ENCODE measurements around the gene ZNF213.

DNA sequence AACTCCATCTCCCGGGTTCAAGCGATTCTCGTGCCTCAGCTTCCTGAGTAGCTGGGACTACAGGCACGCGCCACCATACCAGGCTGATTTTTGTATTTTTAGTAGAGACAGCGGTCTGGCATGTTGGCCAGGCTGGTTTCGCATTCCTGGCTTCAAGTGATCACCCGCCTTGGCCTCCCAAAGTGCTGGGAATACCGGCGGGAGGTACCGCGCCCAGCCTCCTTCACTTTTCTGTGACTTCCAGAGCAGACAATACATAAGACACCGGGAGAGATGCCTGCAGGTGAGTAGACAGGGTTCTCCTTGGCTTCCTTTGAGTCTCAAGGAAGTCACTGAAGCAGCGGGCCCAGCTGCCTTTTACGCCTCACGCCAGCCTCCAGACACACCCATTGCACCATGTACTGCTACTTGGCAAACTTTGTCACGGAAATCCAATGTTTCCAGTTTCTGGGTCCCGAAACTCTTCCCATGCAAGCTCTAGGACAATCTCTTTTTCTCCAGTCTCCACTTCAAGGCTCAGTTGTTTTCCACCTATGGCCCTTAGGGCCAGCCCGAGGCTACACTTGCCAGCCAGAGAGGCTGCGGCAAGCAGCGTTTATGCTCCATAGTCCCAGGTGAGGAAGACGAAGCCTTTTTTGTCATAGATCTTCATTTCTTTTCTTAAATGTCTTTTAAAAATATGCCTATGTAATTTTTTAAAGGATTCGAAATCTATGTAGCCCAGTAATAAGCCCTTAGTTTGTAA, 52.3 kb downstream of the ZNF213 start:
- TF ChIP-seq GATA3 (IDR thresholded peaks at IDR 0.05; ENCODE audit: low read depth, low read length) (no peak), GATA2 (IDR thresholded peaks at IDR 0.05; ENCODE audit: low read depth, low read length) (no peak)

Data from SH-SY5Y (cell line).